Right lobe of liver (tissue), 6 donors: ENCODE measurements around the gene RAET1E. TPM values are rescaled to one million over a fixed set of nuclear protein-coding genes. Genes with fewer than 3 reads are reported as not detected.

ENCODE experiments used
- ATAC-seq, 4 donors: fragments of 200-7000 bp; cut with Tn5 transposase; one replicate each; pipeline ENCODE4 v1.9.1; 2020; ENCODE audit warnings: mild to moderate bottlenecking in 4 of 4, moderate library complexity in 4 of 4
- DNase-seq, 3 donors: peaks; one replicate each; pipeline ENCODE4 v3.0.0-alpha.2; 2020
- H3K27ac ChIP-seq, 3 donors: fragments of 200-600 bp; one replicate each; pipeline ENCODE4 v1.8.0; 2022
- H3K27me3 ChIP-seq, 2 donors: fragments of 200-600 bp; one replicate each; pipeline ENCODE4 v1.8.0; 2022
- H3K36me3 ChIP-seq, 4 donors: fragments of 200-600 bp; sonication (generic) in 1 of 4; one replicate each; pipeline versions ENCODE4 v1.5.1 to v1.8.0; 2017 to 2022; ENCODE audit warnings: control low read depth in 1 of 4
- H3K4me1 ChIP-seq, 4 donors: fragments of 200-600 bp; sonication (generic) in 1 of 4; one replicate each; pipeline versions ENCODE4 v1.5.1 to v1.8.0; 2017 to 2022; ENCODE audit warnings: control low read depth in 1 of 4
- H3K4me3 ChIP-seq, 3 donors: fragments of 200-600 bp; one replicate each; pipeline ENCODE4 v1.8.0; 2022
- H3K9me3 ChIP-seq, 4 donors: fragments of 200-600 bp; sonication (generic) in 1 of 4; one replicate each; pipeline versions ENCODE4 v1.5.1 to v1.8.0; 2017 to 2022; ENCODE audit warnings: control low read depth in 1 of 4
- CTCF ChIP-seq, 4 donors: fragments of 200-600 bp in 3 of 4; fragments of 450-650 bp in 1 of 4; IDR thresholded peaks; one replicate each; pipeline versions ENCODE4 v1.5.1 to v1.8.0; 2016 to 2022; ENCODE audit warnings: antibody characterized with exemption in 4 of 4, mild to moderate bottlenecking in 2 of 4
- POLR2A ChIP-seq: fragments of 450-650 bp; IDR thresholded peaks from one replicate; pipeline ENCODE4 v1.6.1; 2017; ENCODE audit warnings: antibody characterized with exemption, mild to moderate bottlenecking
- WGBS: methylation state at CpG from one replicate; pipeline ENCODE4 v1.1.6; 2018; ENCODE audit warnings: low coverage, low lambda C conversion rate; ENCODE audit not compliant: insufficient coverage; ENCODE audit errors: missing lambda C conversion rate; 5-methylcytosine and 5-hydroxymethylcytosine counted together
- intact Hi-C, 2 donors: fragments of 100-400 bp; cut with DNase I; formaldehyde crosslinking; loops; one replicate each; pipeline versions ENCODE4 v1.11.2 to v1.14.1; 2022
- total RNA-seq, 6 experiments: library from RNA; depleted of rRNA in 2 of 6; stranded (reverse); fragments of >200 nt in 2 of 6; fragmentation: NEBNext Ultra II Directional in 3 of 6; extraction: Animal tissue kit (Norgen Biotek cat#: 25700) in 3 of 6; gene quantifications; one replicate each; pipeline versions ENCODE4 v1.1.0 to v1.2.4, GENCODE V29; 2016 to 2023
- donor health status: DM: no; HTN: yes; CAD: no.
- donor health status: DM: no; HTN: no; CAD: no.
- donor health status: DM: no; HTN: no; CAD: no.
- donor health status: DM: no; HTN: yes; CAD: no.
- donor health status: DM: no; HTN: yes; CAD: no.

Gene RAET1E
- total RNA-seq, 6 experiments from 2014 or later, result not detected

GRCh38 chr6:149881066-149881766 is 16.7 kb downstream of the RAET1E start:
- 75% methylated on average over 3 of the region's 10 CpGs for WGBS

GRCh38 chr6:149877659-149878058 is 20.3 kb downstream of the RAET1E start:
- TF ChIP-seq POLR2A, result no peak
- no peak for TF ChIP-seq CTCF (IDR thresholded peaks at IDR 0.05)
- ATAC-seq, result no peak
- no peak overlapping the region for H3K4me3 ChIP-seq
- no peaks in the 10 kb centered on the region for H3K9me3 ChIP-seq
- no peaks in the 10 kb centered on the region for H3K36me3 ChIP-seq
- no peaks in the 10 kb centered on the region for H3K27me3 ChIP-seq
- no peak for DNase-seq
- no peaks in the 10 kb centered on the region for H3K4me1 ChIP-seq
- H3K27ac ChIP-seq, result no peak overlapping the region
- no CpG with 5 or more reads among the region's 1 CpG for WGBS
- intact Hi-C loops, result no loop called here

More at GRCh38 chr6:149881066-149881766, 16.7 kb downstream of the RAET1E start:
- DNase-seq (no peak), ATAC-seq (no peak)
- no peak for TF ChIP-seq CTCF (IDR thresholded peaks at IDR 0.05)
- TF ChIP-seq POLR2A, result no peak
- Histone ChIP-seq H3K27ac (no peak overlapping the region), H3K9me3 (no peaks in the 10 kb centered on the region), H3K4me1 (no peaks in the 10 kb centered on the region), H3K27me3 (no peaks in the 10 kb centered on the region), H3K36me3 (no peaks in the 10 kb centered on the region), H3K4me3 (no peak overlapping the region)
- intact Hi-C loops, result no loop called here

GRCh38 chr6:149876241-149876933 is 21.5 kb downstream of the RAET1E start:
- no peaks in the 10 kb centered on the region for H3K9me3 ChIP-seq
- TF ChIP-seq CTCF (IDR thresholded peaks at IDR 0.05), result no peak
- no peak for TF ChIP-seq POLR2A
- ATAC-seq (no peak), DNase-seq (no peak)
- H3K27ac ChIP-seq, result no peak overlapping the region
- no peaks in the 10 kb centered on the region for H3K4me1 ChIP-seq
- H3K27me3 ChIP-seq, result no peaks in the 10 kb centered on the region
- intact Hi-C loops, result no loop called here
- whole genome bisulfite sequencing, result 93% methylated on average over 3 of the region's 3 CpGs
- H3K4me3 ChIP-seq, result no peak overlapping the region
- no peaks in the 10 kb centered on the region for H3K36me3 ChIP-seq

GRCh38 chr6:149872233-149872632 is 25.7 kb downstream of the RAET1E start:
- TF ChIP-seq POLR2A (no peak), CTCF (IDR thresholded peaks at IDR 0.05) (no peak)
- H3K9me3 ChIP-seq, result no peaks in the 10 kb centered on the region
- WGBS, result 75% methylated on average over 1 of the region's 1 CpG
- no peaks in the 10 kb centered on the region for H3K36me3 ChIP-seq
- ATAC-seq, result no peak
- no peak overlapping the region for H3K4me3 ChIP-seq
- no peaks in the 10 kb centered on the region for H3K27me3 ChIP-seq
- peaks cover 0 to 10% (median 0%) of the 10 kb centered on the region in 4 donors for H3K4me1 ChIP-seq
- intact Hi-C loops, result no loop called here
- DNase-seq, result no peak
- no peak overlapping the region for H3K27ac ChIP-seq
